Neural cell (in vitro differentiated cells): ENCODE data around the gene RASSF9. TPM values are rescaled to one million over a fixed set of nuclear protein-coding genes. Genes with fewer than 3 reads are reported as not detected.

ENCODE experiments used
- H2AFZ ChIP-seq: fragments of 200-600, 300-800 bp; sonication (generic), shearing (Covaris generic); 2 replicates; pipeline ENCODE4 v1.6.0; 2014; ENCODE audit warnings: low read depth, mild to moderate bottlenecking, antibody characterized with exemption, low read length, moderate library complexity
- H3F3A ChIP-seq: fragments of 200-600 bp; shearing (Covaris generic); 2 replicates; pipeline ENCODE4 v1.6.1; 2016; ENCODE audit warnings: mild to moderate bottlenecking, moderate library complexity, mixed read lengths, antibody characterized with exemption, low read length; ENCODE audit not compliant: insufficient read depth, poor library complexity, severe bottlenecking
- H3K27ac ChIP-seq: fragments of 200-600, 300-800 bp; sonication (generic), shearing (Covaris generic); 2 replicates; pipeline ENCODE4 v1.5.1; 2014; ENCODE audit warnings: mild to moderate bottlenecking, low read length, moderate library complexity
- H3K27me3 ChIP-seq: fragments of 300-800, 200-600 bp; sonication (generic), shearing (Covaris generic); 2 replicates; pipeline ENCODE4 v1.6.0; 2014; ENCODE audit warnings: mild to moderate bottlenecking, low read depth, low read length, moderate library complexity; ENCODE audit not compliant: insufficient read depth
- H3K36me3 ChIP-seq: fragments of 300-800, 200-600 bp; sonication (generic), shearing (Covaris generic); 2 replicates; pipeline ENCODE4 v1.5.1; 2014; ENCODE audit warnings: mild to moderate bottlenecking, antibody characterized with exemption, low read length, moderate library complexity; ENCODE audit not compliant: insufficient read depth
- H3K4me2 ChIP-seq: fragments of 300-800, 200-600 bp; sonication (generic), shearing (Covaris generic); 2 replicates; pipeline ENCODE4 v1.6.0; 2014; ENCODE audit warnings: mild to moderate bottlenecking, low read length
- H3K4me3 ChIP-seq: fragments of 300-800, 200-600 bp; sonication (generic), shearing (Covaris generic); 2 replicates; pipeline ENCODE4 v1.5.1; 2014; ENCODE audit warnings: mild to moderate bottlenecking, low read length, moderate library complexity
- H3K79me2 ChIP-seq: fragments of 200-600 bp; shearing (Covaris generic); replicated peaks from 2 replicates; pipeline ENCODE4 v1.6.0; 2014; ENCODE audit warnings: mild to moderate bottlenecking, low read length, moderate library complexity; ENCODE audit not compliant: insufficient read depth
- H3K9ac ChIP-seq: fragments of 300-800, 200-600 bp; sonication (generic), shearing (Covaris generic); 2 replicates; pipeline ENCODE4 v1.6.1; 2016; ENCODE audit warnings: mild to moderate bottlenecking, low read length, mixed read lengths
- H3K9me2 ChIP-seq: fragments of 200-600 bp; shearing (Covaris generic); 2 replicates; pipeline ENCODE4 v1.6.1; 2016; ENCODE audit warnings: mild to moderate bottlenecking, low read length, mixed read lengths; ENCODE audit not compliant: insufficient read depth
- H3K9me3 ChIP-seq: fragments of 200-600, 300-800 bp; sonication (generic), shearing (Covaris generic); 2 replicates; pipeline ENCODE4 v1.6.1; 2016; ENCODE audit warnings: mild to moderate bottlenecking, mixed run types, low read length, moderate library complexity, mixed read lengths
- H4K20me1 ChIP-seq: fragments of 200-600 bp; shearing (Covaris generic); 2 replicates; pipeline ENCODE4 v1.6.1; 2016; ENCODE audit warnings: mild to moderate bottlenecking, mixed run types; ENCODE audit not compliant: insufficient read depth
- EP300 ChIP-seq: fragments of 450-650 bp; conservative IDR thresholded peaks from 2 replicates; pipeline ENCODE4 v1.6.1; 2014; ENCODE audit warnings: antibody characterized with exemption, mild to moderate bottlenecking, moderate library complexity; ENCODE audit not compliant: poor library complexity, severe bottlenecking
- EZH2 ChIP-seq: fragments of 200-600, 300-800 bp; shearing (Covaris generic), sonication (generic); IDR thresholded peaks from 2 replicates; pipeline ENCODE4 v1.6.1; 2014; ENCODE audit warnings: antibody characterized with exemption, low read length, borderline replicate concordance, mild to moderate bottlenecking; ENCODE audit not compliant: insufficient read depth, poor library complexity, severe bottlenecking
- MXI1 ChIP-seq: fragments of 450-650 bp; conservative IDR thresholded peaks from 2 replicates; pipeline ENCODE4 v1.6.1; 2014; ENCODE audit warnings: antibody characterized with exemption, mild to moderate bottlenecking; ENCODE audit not compliant: poor library complexity, severe bottlenecking
- POLR2AphosphoS5 ChIP-seq: IDR thresholded peaks from 2 replicates; pipeline ENCODE4 v1.6.1; 2012
- RAD21 ChIP-seq: fragments of 450-650 bp; conservative IDR thresholded peaks from 2 replicates; pipeline ENCODE4 v1.6.1; 2014; ENCODE audit warnings: antibody characterized with exemption, mild to moderate bottlenecking, moderate library complexity
- TAF1 ChIP-seq: IDR thresholded peaks from 2 replicates; pipeline ENCODE4 v1.6.1; 2012; ENCODE audit warnings: low read depth
- polyA plus RNA-seq: library from polyadenylated mRNA; depleted of rRNA; stranded (reverse); fragments of >200 nt; gene quantifications from 2 replicates; pipeline ENCODE4 v1.2.3, GENCODE V29; 2014
- TF ChIP-seq, protein P1 (sequence below): IDR thresholded peaks from 2 replicates; pipeline ENCODE4 v1.6.1; 2012; ENCODE audit warnings: borderline replicate concordance
- TF ChIP-seq, protein P2 (sequence below): fragments of 450-650 bp; IDR thresholded peaks from 2 replicates; pipeline ENCODE4 v1.5.1; 2014; ENCODE audit warnings: antibody characterized with exemption, mild to moderate bottlenecking, moderate library complexity; ENCODE audit not compliant: poor library complexity, severe bottlenecking

Gene RASSF9
- polyA plus RNA-seq, 1 donor from 2014 or later = 0.04 TPM

DNA sequence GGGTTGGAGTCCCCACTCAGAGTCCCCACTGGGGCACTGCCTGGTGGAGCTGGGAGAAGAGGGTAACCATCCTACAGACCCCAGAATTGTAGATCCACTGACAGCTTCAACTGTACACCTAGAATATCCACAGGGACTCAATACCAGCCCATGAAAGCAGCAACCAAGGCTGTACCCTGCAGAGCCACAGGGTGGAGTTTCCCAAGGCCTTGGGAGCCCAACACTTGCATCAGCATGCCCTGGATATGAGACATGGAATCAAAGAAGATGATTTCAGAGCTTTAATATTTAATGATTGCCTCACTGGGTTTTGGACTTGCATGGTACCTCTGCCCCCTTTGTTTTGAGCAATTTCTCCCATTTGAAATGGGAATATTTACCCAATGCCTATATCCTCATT lies 80.4 kb downstream of the RASSF9 start:
- Histone ChIP-seq H3K27ac (no peak overlapping the region), H3K9ac (no peak overlapping the region), H3K9me3 (no peaks in the 10 kb centered on the region), H3K9me2 (no peaks in the 10 kb centered on the region), H3K36me3 (no peaks in the 10 kb centered on the region), H3K79me2 (no peaks in the 10 kb centered on the region), H3F3A (no peaks in the 10 kb centered on the region), H4K20me1 (no peaks in the 10 kb centered on the region), H2AFZ (no peak overlapping the region), H3K4me2 (no peak overlapping the region), H3K27me3 (no peaks in the 10 kb centered on the region), H3K4me3 (no peak overlapping the region)
- TF ChIP-seq EP300 (no peak), RAD21 (no peak), TAF1 (no peak), EZH2 (no peak), MXI1 (no peak), POLR2AphosphoS5 (no peak)
- TF ChIP-seq, protein P1, sequence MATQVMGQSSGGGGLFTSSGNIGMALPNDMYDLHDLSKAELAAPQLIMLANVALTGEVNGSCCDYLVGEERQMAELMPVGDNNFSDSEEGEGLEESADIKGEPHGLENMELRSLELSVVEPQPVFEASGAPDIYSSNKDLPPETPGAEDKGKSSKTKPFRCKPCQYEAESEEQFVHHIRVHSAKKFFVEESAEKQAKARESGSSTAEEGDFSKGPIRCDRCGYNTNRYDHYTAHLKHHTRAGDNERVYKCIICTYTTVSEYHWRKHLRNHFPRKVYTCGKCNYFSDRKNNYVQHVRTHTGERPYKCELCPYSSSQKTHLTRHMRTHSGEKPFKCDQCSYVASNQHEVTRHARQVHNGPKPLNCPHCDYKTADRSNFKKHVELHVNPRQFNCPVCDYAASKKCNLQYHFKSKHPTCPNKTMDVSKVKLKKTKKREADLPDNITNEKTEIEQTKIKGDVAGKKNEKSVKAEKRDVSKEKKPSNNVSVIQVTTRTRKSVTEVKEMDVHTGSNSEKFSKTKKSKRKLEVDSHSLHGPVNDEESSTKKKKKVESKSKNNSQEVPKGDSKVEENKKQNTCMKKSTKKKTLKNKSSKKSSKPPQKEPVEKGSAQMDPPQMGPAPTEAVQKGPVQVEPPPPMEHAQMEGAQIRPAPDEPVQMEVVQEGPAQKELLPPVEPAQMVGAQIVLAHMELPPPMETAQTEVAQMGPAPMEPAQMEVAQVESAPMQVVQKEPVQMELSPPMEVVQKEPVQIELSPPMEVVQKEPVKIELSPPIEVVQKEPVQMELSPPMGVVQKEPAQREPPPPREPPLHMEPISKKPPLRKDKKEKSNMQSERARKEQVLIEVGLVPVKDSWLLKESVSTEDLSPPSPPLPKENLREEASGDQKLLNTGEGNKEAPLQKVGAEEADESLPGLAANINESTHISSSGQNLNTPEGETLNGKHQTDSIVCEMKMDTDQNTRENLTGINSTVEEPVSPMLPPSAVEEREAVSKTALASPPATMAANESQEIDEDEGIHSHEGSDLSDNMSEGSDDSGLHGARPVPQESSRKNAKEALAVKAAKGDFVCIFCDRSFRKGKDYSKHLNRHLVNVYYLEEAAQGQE = no peak
- TF ChIP-seq, protein P2, sequence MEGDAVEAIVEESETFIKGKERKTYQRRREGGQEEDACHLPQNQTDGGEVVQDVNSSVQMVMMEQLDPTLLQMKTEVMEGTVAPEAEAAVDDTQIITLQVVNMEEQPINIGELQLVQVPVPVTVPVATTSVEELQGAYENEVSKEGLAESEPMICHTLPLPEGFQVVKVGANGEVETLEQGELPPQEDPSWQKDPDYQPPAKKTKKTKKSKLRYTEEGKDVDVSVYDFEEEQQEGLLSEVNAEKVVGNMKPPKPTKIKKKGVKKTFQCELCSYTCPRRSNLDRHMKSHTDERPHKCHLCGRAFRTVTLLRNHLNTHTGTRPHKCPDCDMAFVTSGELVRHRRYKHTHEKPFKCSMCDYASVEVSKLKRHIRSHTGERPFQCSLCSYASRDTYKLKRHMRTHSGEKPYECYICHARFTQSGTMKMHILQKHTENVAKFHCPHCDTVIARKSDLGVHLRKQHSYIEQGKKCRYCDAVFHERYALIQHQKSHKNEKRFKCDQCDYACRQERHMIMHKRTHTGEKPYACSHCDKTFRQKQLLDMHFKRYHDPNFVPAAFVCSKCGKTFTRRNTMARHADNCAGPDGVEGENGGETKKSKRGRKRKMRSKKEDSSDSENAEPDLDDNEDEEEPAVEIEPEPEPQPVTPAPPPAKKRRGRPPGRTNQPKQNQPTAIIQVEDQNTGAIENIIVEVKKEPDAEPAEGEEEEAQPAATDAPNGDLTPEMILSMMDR = no peak

Other genes starting within 250 kb of the RASSF9 start
- 48.3 and 60.1 TPM in 2 replicates for gene NTS, start 37.9 kb upstream of the RASSF9 start, polyA plus RNA-seq